ENCODE measurements around the gene NMNAT2.

The NMNAT2 gene

GRCh38 chr1:183302452-183303322 is 115.5 kb downstream of the NMNAT2 start:
- no peaks in the 10 kb centered on the region for H3K79me2 ChIP-seq (ENCODE audit: control insufficient read depth, insufficient read depth, low read length)
- peaks cover 14% of the 10 kb centered on the region for H3K4me1 ChIP-seq (ENCODE audit: control insufficient read depth, low read depth, low read length)
- no peak overlapping the region for H3K9ac ChIP-seq (ENCODE audit: low read length)
- H3K56ac ChIP-seq (ENCODE audit: low read length) = peak overlapping the region; percentile 15
- H2AK5ac ChIP-seq (ENCODE audit: low read length) = no peak overlapping the region
- H2BK5ac ChIP-seq (ENCODE audit: low read length) = peak overlapping the region; percentile 36
- H2BK15ac ChIP-seq (replicated peaks; ENCODE audit: low read depth) = no peak overlapping the region
- no peak overlapping the region for H3K27ac ChIP-seq (ENCODE audit: low read depth, low read length)
- H4K8ac ChIP-seq (ENCODE audit: low read depth, low read length) = no peak overlapping the region
- peak overlapping the region; percentile 44 for H3K18ac ChIP-seq (ENCODE audit: low read length)
- peak overlapping the region; percentile 28 for H3K4ac ChIP-seq (ENCODE audit: low read depth, low read length)
- no CpG with 5 or more reads among the region's 5 CpGs for WGBS (ENCODE audit: extremely low coverage, insufficient coverage, low lambda C conversion rate)
- H3K23ac ChIP-seq (ENCODE audit: low read length) = no peak overlapping the region
- H3K36me3 ChIP-seq (ENCODE audit: control insufficient read depth, insufficient read depth, low read length) = no peaks in the 10 kb centered on the region
- H3K4me2 ChIP-seq (ENCODE audit: low read length) = no peak overlapping the region
- no peak overlapping the region for H3K4me3 ChIP-seq (ENCODE audit: low read length)
- H4K5ac ChIP-seq (ENCODE audit: low read length) = no peak overlapping the region
- H3K27me3 ChIP-seq (ENCODE audit: insufficient read depth, low read length, poor library complexity) = no peaks in the 10 kb centered on the region
- peak overlapping the region; percentile 0 for H2BK120ac ChIP-seq (ENCODE audit: low read depth, low read length)
- H3K79me1 ChIP-seq (ENCODE audit: low read length) = no peaks in the 10 kb centered on the region
- DNase-seq = no peak

- no CpG with 5 or more reads among the region's 3 CpGs for WGBS (ENCODE audit: extremely low coverage, insufficient coverage, low lambda C conversion rate)
- Histone ChIP-seq H4K5ac (ENCODE audit: low read length) (no peak overlapping the region), H3K4me1 (ENCODE audit: control insufficient read depth, low read depth, low read length) (peaks cover 13% of the 10 kb centered on the region), H2AK5ac (ENCODE audit: low read length) (peak overlapping the region; percentile 72), H3K9ac (ENCODE audit: low read length) (no peak overlapping the region), H3K27me3 (ENCODE audit: insufficient read depth, low read length, poor library complexity) (no peaks in the 10 kb centered on the region), H3K4me3 (ENCODE audit: low read length) (no peak overlapping the region), H3K27ac (ENCODE audit: low read depth, low read length) (no peak overlapping the region), H4K8ac (ENCODE audit: low read depth, low read length) (no peak overlapping the region), H3K36me3 (ENCODE audit: control insufficient read depth, insufficient read depth, low read length) (no peaks in the 10 kb centered on the region), H3K79me2 (ENCODE audit: control insufficient read depth, insufficient read depth, low read length) (no peaks in the 10 kb centered on the region), H2BK5ac (ENCODE audit: low read length) (peak overlapping the region; percentile 26), H3K4ac (ENCODE audit: low read depth, low read length) (no peak overlapping the region), H2BK15ac (replicated peaks; ENCODE audit: low read depth) (no peak overlapping the region), H2BK120ac (ENCODE audit: low read depth, low read length) (no peak overlapping the region), H3K23ac (ENCODE audit: low read length) (no peak overlapping the region), H3K4me2 (ENCODE audit: low read length) (no peak overlapping the region), H3K79me1 (ENCODE audit: low read length) (no peaks in the 10 kb centered on the region), H3K56ac (ENCODE audit: low read length) (peak overlapping the region; percentile 1), H3K18ac (ENCODE audit: low read length) (no peak overlapping the region)
- DNase-seq = no peak
Observed at GRCh38 chr1:183301239-183301638, 116.9 kb downstream of the NMNAT2 start.

- H2AK5ac ChIP-seq (ENCODE audit: low read length) = no peak overlapping the region
- no CpG with 5 or more reads among the region's 1 CpG for WGBS (ENCODE audit: extremely low coverage, insufficient coverage, low lambda C conversion rate)
- no peak for DNase-seq
- H3K23ac ChIP-seq (ENCODE audit: low read length) = no peak overlapping the region
- H3K4me2 ChIP-seq (ENCODE audit: low read length) = no peak overlapping the region
- no peak overlapping the region for H3K9ac ChIP-seq (ENCODE audit: low read length)
- H3K27me3 ChIP-seq (ENCODE audit: insufficient read depth, low read length, poor library complexity) = no peaks in the 10 kb centered on the region
- no peaks in the 10 kb centered on the region for H3K79me2 ChIP-seq (ENCODE audit: control insufficient read depth, insufficient read depth, low read length)
- H3K4ac ChIP-seq (ENCODE audit: low read depth, low read length) = no peak overlapping the region
- H3K79me1 ChIP-seq (ENCODE audit: low read length) = no peaks in the 10 kb centered on the region
- H3K4me1 ChIP-seq (ENCODE audit: control insufficient read depth, low read depth, low read length) = peaks cover 13% of the 10 kb centered on the region
- H2BK5ac ChIP-seq (ENCODE audit: low read length) = peak overlapping the region; percentile 26
- no peak overlapping the region for H4K5ac ChIP-seq (ENCODE audit: low read length)
- no peak overlapping the region for H2BK120ac ChIP-seq (ENCODE audit: low read depth, low read length)
- no peak overlapping the region for H3K4me3 ChIP-seq (ENCODE audit: low read length)
- H3K27ac ChIP-seq (ENCODE audit: low read depth, low read length) = no peak overlapping the region
- no peak overlapping the region for H3K56ac ChIP-seq (ENCODE audit: low read length)
- H3K36me3 ChIP-seq (ENCODE audit: control insufficient read depth, insufficient read depth, low read length) = no peaks in the 10 kb centered on the region
- no peak overlapping the region for H3K18ac ChIP-seq (ENCODE audit: low read length)
- H2BK15ac ChIP-seq (replicated peaks; ENCODE audit: low read depth) = no peak overlapping the region
- no peak overlapping the region for H4K8ac ChIP-seq (ENCODE audit: low read depth, low read length)
Observed at GRCh38 chr1:183300828-183301227, 117.4 kb downstream of the NMNAT2 start.

GRCh38 chr1:183300395-183300794 is 117.8 kb downstream of the NMNAT2 start:
- Histone ChIP-seq H3K4me3 (ENCODE audit: low read length) (no peak overlapping the region), H2BK15ac (replicated peaks; ENCODE audit: low read depth) (no peak overlapping the region), H2BK5ac (ENCODE audit: low read length) (no peak overlapping the region), H3K4me2 (ENCODE audit: low read length) (no peak overlapping the region), H3K4ac (ENCODE audit: low read depth, low read length) (no peak overlapping the region), H3K27ac (ENCODE audit: low read depth, low read length) (no peak overlapping the region), H3K79me2 (ENCODE audit: control insufficient read depth, insufficient read depth, low read length) (no peaks in the 10 kb centered on the region), H4K8ac (ENCODE audit: low read depth, low read length) (no peak overlapping the region), H3K56ac (ENCODE audit: low read length) (no peak overlapping the region), H4K5ac (ENCODE audit: low read length) (no peak overlapping the region), H3K36me3 (ENCODE audit: control insufficient read depth, insufficient read depth, low read length) (no peaks in the 10 kb centered on the region), H3K9ac (ENCODE audit: low read length) (no peak overlapping the region), H3K18ac (ENCODE audit: low read length) (no peak overlapping the region), H3K79me1 (ENCODE audit: low read length) (no peaks in the 10 kb centered on the region), H3K23ac (ENCODE audit: low read length) (no peak overlapping the region), H3K4me1 (ENCODE audit: control insufficient read depth, low read depth, low read length) (peaks cover 13% of the 10 kb centered on the region), H2BK120ac (ENCODE audit: low read depth, low read length) (no peak overlapping the region), H2AK5ac (ENCODE audit: low read length) (no peak overlapping the region), H3K27me3 (ENCODE audit: insufficient read depth, low read length, poor library complexity) (no peaks in the 10 kb centered on the region)
- DNase-seq = no peak

GRCh38 chr1:183296782-183297181 is 121.4 kb downstream of the NMNAT2 start:
- DNase-seq = no peak
- H3K27ac ChIP-seq (ENCODE audit: low read depth, low read length) = no peak overlapping the region
- no peak overlapping the region for H4K8ac ChIP-seq (ENCODE audit: low read depth, low read length)
- H3K79me1 ChIP-seq (ENCODE audit: low read length) = no peaks in the 10 kb centered on the region
- no peak overlapping the region for H2BK120ac ChIP-seq (ENCODE audit: low read depth, low read length)
- H3K18ac ChIP-seq (ENCODE audit: low read length) = no peak overlapping the region
- H3K4ac ChIP-seq (ENCODE audit: low read depth, low read length) = no peak overlapping the region
- no peak overlapping the region for H3K4me2 ChIP-seq (ENCODE audit: low read length)
- H2AK5ac ChIP-seq (ENCODE audit: low read length) = no peak overlapping the region
- no peaks in the 10 kb centered on the region for H3K79me2 ChIP-seq (ENCODE audit: control insufficient read depth, insufficient read depth, low read length)
- WGBS (ENCODE audit: extremely low coverage, insufficient coverage, low lambda C conversion rate) = no CpG with 5 or more reads among the region's 4 CpGs
- H2BK15ac ChIP-seq (replicated peaks; ENCODE audit: low read depth) = no peak overlapping the region
- H3K23ac ChIP-seq (ENCODE audit: low read length) = no peak overlapping the region
- no peaks in the 10 kb centered on the region for H3K36me3 ChIP-seq (ENCODE audit: control insufficient read depth, insufficient read depth, low read length)
- no peak overlapping the region for H3K56ac ChIP-seq (ENCODE audit: low read length)
- no peaks in the 10 kb centered on the region for H3K27me3 ChIP-seq (ENCODE audit: insufficient read depth, low read length, poor library complexity)
- H3K4me3 ChIP-seq (ENCODE audit: low read length) = no peak overlapping the region
- H4K5ac ChIP-seq (ENCODE audit: low read length) = no peak overlapping the region
- H2BK5ac ChIP-seq (ENCODE audit: low read length) = no peak overlapping the region
- peaks cover 11% of the 10 kb centered on the region for H3K4me1 ChIP-seq (ENCODE audit: control insufficient read depth, low read depth, low read length)
- no peak overlapping the region for H3K9ac ChIP-seq (ENCODE audit: low read length)

- no peak overlapping the region for H3K18ac ChIP-seq (ENCODE audit: low read length)
- no peak overlapping the region for H2AK5ac ChIP-seq (ENCODE audit: low read length)
- no peak overlapping the region for H3K4ac ChIP-seq (ENCODE audit: low read depth, low read length)
- no peak for DNase-seq
- no peak overlapping the region for H2BK5ac ChIP-seq (ENCODE audit: low read length)
- WGBS (ENCODE audit: extremely low coverage, insufficient coverage, low lambda C conversion rate) = no CpG with 5 or more reads among the region's 5 CpGs
- no peak overlapping the region for H3K4me3 ChIP-seq (ENCODE audit: low read length)
- H3K4me2 ChIP-seq (ENCODE audit: low read length) = no peak overlapping the region
- no peak overlapping the region for H2BK120ac ChIP-seq (ENCODE audit: low read depth, low read length)
- H3K9ac ChIP-seq (ENCODE audit: low read length) = no peak overlapping the region
- no peak overlapping the region for H3K23ac ChIP-seq (ENCODE audit: low read length)
- no peak overlapping the region for H3K56ac ChIP-seq (ENCODE audit: low read length)
- no peaks in the 10 kb centered on the region for H3K79me1 ChIP-seq (ENCODE audit: low read length)
- H2BK15ac ChIP-seq (replicated peaks; ENCODE audit: low read depth) = no peak overlapping the region
- H4K5ac ChIP-seq (ENCODE audit: low read length) = no peak overlapping the region
- no peaks in the 10 kb centered on the region for H3K79me2 ChIP-seq (ENCODE audit: control insufficient read depth, insufficient read depth, low read length)
- no peaks in the 10 kb centered on the region for H3K27me3 ChIP-seq (ENCODE audit: insufficient read depth, low read length, poor library complexity)
- no peak overlapping the region for H4K8ac ChIP-seq (ENCODE audit: low read depth, low read length)
- no peaks in the 10 kb centered on the region for H3K36me3 ChIP-seq (ENCODE audit: control insufficient read depth, insufficient read depth, low read length)
- peaks cover 14% of the 10 kb centered on the region for H3K4me1 ChIP-seq (ENCODE audit: control insufficient read depth, low read depth, low read length)
- no peak overlapping the region for H3K27ac ChIP-seq (ENCODE audit: low read depth, low read length)
Observed at GRCh38 chr1:183295521-183295920, 122.7 kb downstream of the NMNAT2 start.

Measured in mesendoderm (in vitro differentiated cells).